H9 (cell line): Measurements from ENCODE around the gene S1PR5. TPM values are rescaled to one million over a fixed set of nuclear protein-coding genes. Genes with fewer than 3 reads are reported as not detected.

Experiments used
- DNase-seq: peaks from one replicate; pipeline ENCODE4 v3.0.0-alpha.2; 2017
- H2AFZ ChIP-seq: one replicate; pipeline ENCODE4 v1.6.1; 2013; ENCODE audit warnings: mild to moderate bottlenecking, low read length, control low read depth, moderate library complexity
- H2AK5ac ChIP-seq: 2 replicates; pipeline ENCODE4 v1.6.1; 2013; ENCODE audit warnings: low read length, control low read depth, mixed read lengths; ENCODE audit not compliant: insufficient read length
- H2BK120ac ChIP-seq: one replicate; pipeline ENCODE4 v1.6.1; 2013; ENCODE audit warnings: low read depth, mild to moderate bottlenecking, low read length, control low read depth, inconsistent platforms; ENCODE audit not compliant: poor library complexity, severe bottlenecking
- H2BK12ac ChIP-seq: 2 replicates; pipeline ENCODE4 v1.6.1; 2013; ENCODE audit warnings: low read length, control low read depth, mixed read lengths, low read depth; ENCODE audit not compliant: insufficient read length
- H2BK15ac ChIP-seq: 2 replicates; pipeline ENCODE4 v1.6.1; 2013; ENCODE audit warnings: low read depth, low read length, control low read depth
- H2BK20ac ChIP-seq: one replicate; pipeline ENCODE4 v1.6.1; 2013; ENCODE audit warnings: low read depth, mild to moderate bottlenecking, low read length, control low read depth, inconsistent platforms; ENCODE audit not compliant: poor library complexity, severe bottlenecking
- H2BK5ac ChIP-seq: 2 replicates; pipeline ENCODE4 v1.6.1; 2013; ENCODE audit warnings: low read length, control low read depth, mixed read lengths; ENCODE audit not compliant: insufficient read length
- H3K14ac ChIP-seq: 2 replicates; pipeline ENCODE4 v1.6.1; 2013; ENCODE audit warnings: low read length, control low read depth; ENCODE audit not compliant: insufficient read depth
- H3K18ac ChIP-seq: 2 replicates; pipeline ENCODE4 v1.6.1; 2013; ENCODE audit warnings: low read depth, mild to moderate bottlenecking, mixed read lengths, low read length, control low read depth; ENCODE audit not compliant: insufficient read length
- H3K23ac ChIP-seq: 2 replicates; pipeline ENCODE4 v1.6.1; 2013; ENCODE audit warnings: low read length, control low read depth, mixed read lengths, low read depth; ENCODE audit not compliant: insufficient read length
- H3K23me2 ChIP-seq: 2 replicates; pipeline ENCODE4 v1.6.1; 2013; ENCODE audit warnings: low read depth, mild to moderate bottlenecking, mixed read lengths, low read length, control low read depth; ENCODE audit not compliant: insufficient read length, poor library complexity, severe bottlenecking
- H3K27ac ChIP-seq: 2 replicates; pipeline ENCODE4 v1.5.1; 2013; ENCODE audit warnings: low read length, control low read depth, mixed read lengths, low read depth; ENCODE audit not compliant: insufficient read length
- H3K27me3 ChIP-seq: 2 replicates; pipeline ENCODE4 v1.6.1; 2013; ENCODE audit warnings: low read length, control low read depth, inconsistent platforms; ENCODE audit not compliant: insufficient read depth
- H3K4ac ChIP-seq: 2 replicates; pipeline ENCODE4 v1.6.1; 2013; ENCODE audit warnings: low read depth, mild to moderate bottlenecking, control low read depth, inconsistent platforms, low read length, moderate library complexity
- H3K4me1 ChIP-seq: 2 replicates; pipeline ENCODE4 v1.6.1; 2013; ENCODE audit warnings: low read length, control low read depth, inconsistent platforms; ENCODE audit not compliant: insufficient read depth
- H3K4me2 ChIP-seq: 2 replicates; pipeline ENCODE4 v1.6.1; 2013; ENCODE audit warnings: low read length, control low read depth, mixed read lengths; ENCODE audit not compliant: insufficient read length, insufficient read depth
- H3K56ac ChIP-seq: 2 replicates; pipeline ENCODE4 v1.6.1; 2013; ENCODE audit warnings: low read depth, mild to moderate bottlenecking, mixed read lengths, low read length, control low read depth; ENCODE audit not compliant: insufficient read length
- H3K79me1 ChIP-seq: 2 replicates; pipeline ENCODE4 v1.6.1; 2013; ENCODE audit warnings: low read depth, mild to moderate bottlenecking, moderate library complexity, low read length, control low read depth, inconsistent platforms; ENCODE audit not compliant: insufficient read depth, poor library complexity, severe bottlenecking
- H3K79me2 ChIP-seq: 2 replicates; pipeline ENCODE4 v1.6.1; 2013; ENCODE audit warnings: low read length, control low read depth, inconsistent platforms; ENCODE audit not compliant: insufficient read depth
- H3K9ac ChIP-seq: 2 replicates; pipeline ENCODE4 v1.6.1; 2013; ENCODE audit warnings: low read length, control low read depth, mixed read lengths; ENCODE audit not compliant: insufficient read length; ENCODE audit errors: extremely low read depth
- H3K9me3 ChIP-seq: one replicate; pipeline ENCODE4 v1.6.1; 2013; ENCODE audit warnings: low read depth, low read length, inconsistent platforms; ENCODE audit not compliant: control insufficient read depth
- H3T11ph ChIP-seq: one replicate; pipeline ENCODE4 v1.6.1; 2013; ENCODE audit warnings: mild to moderate bottlenecking, low read length, control low read depth, inconsistent platforms
- H4K20me1 ChIP-seq: one replicate; pipeline ENCODE4 v1.6.1; 2013; ENCODE audit not compliant: control insufficient read depth, insufficient read length, insufficient read depth
- H4K5ac ChIP-seq: 2 replicates; pipeline ENCODE4 v1.6.1; 2013; ENCODE audit warnings: low read depth, mild to moderate bottlenecking, mixed read lengths, low read length, control low read depth; ENCODE audit not compliant: insufficient read length
- H4K8ac ChIP-seq: replicated peaks from 2 replicates; pipeline ENCODE4 v1.6.1; 2013; ENCODE audit warnings: low read length, control low read depth, mixed read lengths, low read depth; ENCODE audit not compliant: insufficient read length
- H4K91ac ChIP-seq: 2 replicates; pipeline ENCODE4 v1.6.1; 2013; ENCODE audit warnings: low read depth, mild to moderate bottlenecking, moderate library complexity, mixed read lengths, low read length, control low read depth; ENCODE audit not compliant: insufficient read length
- H3K27ac Mint-ChIP-seq, 3 experiments: 2 replicates in 2 of 3; 3 replicates in 1 of 3; pipeline ENCODE4 v1.8.0; 2020 to 2021; ENCODE audit warnings: mixed read lengths in 3 of 3, mild to moderate bottlenecking in 1 of 3, moderate library complexity in 1 of 3
- H3K27me3 Mint-ChIP-seq: 2 replicates; pipeline ENCODE4 v1.8.0; 2021; ENCODE audit warnings: low read depth, mild to moderate bottlenecking, moderate library complexity, mixed read lengths
- H3K36me3 Mint-ChIP-seq, 3 experiments: 2 replicates in 2 of 3; 3 replicates in 1 of 3; pipeline ENCODE4 v1.8.0; 2020 to 2021; ENCODE audit warnings: low read depth in 3 of 3, mixed read lengths in 3 of 3; ENCODE audit not compliant: insufficient read depth in 1 of 3
- H3K4me1 Mint-ChIP-seq, 2 experiments: 2 replicates each; pipeline ENCODE4 v1.8.0; 2020; ENCODE audit warnings: mixed read lengths in 2 of 2
- H3K4me3 Mint-ChIP-seq, 2 experiments: 2 replicates in 1 of 2; 3 replicates in 1 of 2; pipeline ENCODE4 v1.8.0; 2020 to 2021; ENCODE audit warnings: mild to moderate bottlenecking in 2 of 2, mixed read lengths in 2 of 2, moderate library complexity in 1 of 2
- H3K9me3 Mint-ChIP-seq, 2 experiments: 2 replicates in 1 of 2; 3 replicates in 1 of 2; pipeline ENCODE4 v1.8.0; 2020; ENCODE audit warnings: mild to moderate bottlenecking in 2 of 2, mixed read lengths in 2 of 2, moderate library complexity in 1 of 2
- whole genome bisulfite sequencing: extraction: QIAGEN DNeasy Blood & Tissue Kit; methylation state at CpG from one replicate; pipeline ENCODE4 v1.1.7; 2013; ENCODE audit warnings: missing lambda C conversion rate, low lambda C conversion rate, mixed read lengths; ENCODE audit not compliant: insufficient read length; ENCODE audit errors: extremely low coverage; 5-methylcytosine and 5-hydroxymethylcytosine counted together
- total RNA-seq: library from RNA; stranded (reverse); gene quantifications from 2 replicates; pipeline ENCODE4 v1.2.1, GENCODE V29; 2021
- TF ChIP-seq, protein P1 (sequence below): fragments of 200-600 bp; sonication (generic); conservative IDR thresholded peaks from 3 replicates; pipeline ENCODE4 v1.8.0; 2021; ENCODE audit warnings: antibody characterized with exemption, mild to moderate bottlenecking

S1PR5 gene
- total RNA-seq, 1 experiment from 2014 or later: 8.1 TPM

DNA sequence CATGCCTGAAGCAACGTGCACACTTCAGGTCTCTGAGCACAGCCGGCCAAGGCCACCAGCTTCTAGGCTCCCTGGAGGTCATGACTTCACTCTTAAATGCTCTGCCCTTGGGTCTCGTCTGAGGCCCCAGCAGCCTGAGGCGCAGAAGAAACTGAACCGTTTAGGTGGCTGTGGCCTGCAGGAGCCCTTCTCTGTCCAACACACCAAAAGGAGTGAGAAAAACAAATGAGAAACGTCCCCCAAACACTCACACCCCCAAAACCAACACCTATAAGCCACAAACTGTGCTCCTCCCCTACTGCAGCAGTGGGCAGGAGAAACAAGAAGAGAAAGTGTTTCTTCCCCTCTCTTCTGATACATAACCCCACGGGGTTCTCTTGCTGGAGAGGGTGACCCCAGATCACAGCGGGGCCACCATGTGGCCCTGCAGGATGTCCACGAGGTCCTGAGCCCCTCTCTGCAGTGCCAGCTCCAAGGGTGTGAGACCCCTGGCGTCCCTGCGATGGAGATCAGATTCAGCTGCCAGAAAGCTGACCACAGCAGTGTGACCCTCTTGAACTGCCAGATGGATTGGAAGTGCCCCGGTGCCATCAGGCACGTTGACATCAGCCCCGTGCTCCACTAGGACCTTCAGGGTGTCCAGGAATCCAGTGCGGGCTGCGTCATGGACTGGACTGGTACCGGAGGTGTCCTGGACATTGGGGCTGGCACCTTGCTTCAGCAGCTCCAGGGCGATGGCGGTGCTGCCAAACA is 49.6 kb upstream of the S1PR5 start:
- Histone ChIP-seq H4K91ac (no peak overlapping the region), H4K5ac (no peak overlapping the region), H3K14ac (no peak overlapping the region), H3T11ph (no peak overlapping the region), H2AFZ (no peak overlapping the region), H3K4ac (no peak overlapping the region), H3K79me1 (no peaks in the 10 kb centered on the region), H2BK15ac (no peak overlapping the region), H3K4me1 (no peaks in the 10 kb centered on the region), H3K27ac (no peak overlapping the region), H3K27me3 (no peaks in the 10 kb centered on the region), H2BK5ac (no peak overlapping the region), H3K9me3 (no peaks in the 10 kb centered on the region), H4K20me1 (no peaks in the 10 kb centered on the region), H2BK12ac (no peak overlapping the region), H3K9ac (no peak overlapping the region), H3K56ac (no peak overlapping the region), H3K23ac (no peak overlapping the region), H3K23me2 (peaks cover 10% of the 10 kb centered on the region), H3K18ac (no peak overlapping the region), H2BK120ac (no peak overlapping the region), H4K8ac (no peak overlapping the region), H3K79me2 (no peaks in the 10 kb centered on the region), H3K4me2 (no peak overlapping the region), H2BK20ac (no peak overlapping the region), H2AK5ac (no peak overlapping the region)
- TF ChIP-seq, protein P1, sequence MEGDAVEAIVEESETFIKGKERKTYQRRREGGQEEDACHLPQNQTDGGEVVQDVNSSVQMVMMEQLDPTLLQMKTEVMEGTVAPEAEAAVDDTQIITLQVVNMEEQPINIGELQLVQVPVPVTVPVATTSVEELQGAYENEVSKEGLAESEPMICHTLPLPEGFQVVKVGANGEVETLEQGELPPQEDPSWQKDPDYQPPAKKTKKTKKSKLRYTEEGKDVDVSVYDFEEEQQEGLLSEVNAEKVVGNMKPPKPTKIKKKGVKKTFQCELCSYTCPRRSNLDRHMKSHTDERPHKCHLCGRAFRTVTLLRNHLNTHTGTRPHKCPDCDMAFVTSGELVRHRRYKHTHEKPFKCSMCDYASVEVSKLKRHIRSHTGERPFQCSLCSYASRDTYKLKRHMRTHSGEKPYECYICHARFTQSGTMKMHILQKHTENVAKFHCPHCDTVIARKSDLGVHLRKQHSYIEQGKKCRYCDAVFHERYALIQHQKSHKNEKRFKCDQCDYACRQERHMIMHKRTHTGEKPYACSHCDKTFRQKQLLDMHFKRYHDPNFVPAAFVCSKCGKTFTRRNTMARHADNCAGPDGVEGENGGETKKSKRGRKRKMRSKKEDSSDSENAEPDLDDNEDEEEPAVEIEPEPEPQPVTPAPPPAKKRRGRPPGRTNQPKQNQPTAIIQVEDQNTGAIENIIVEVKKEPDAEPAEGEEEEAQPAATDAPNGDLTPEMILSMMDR: no peak
- Mint-ChIP-seq H3K4me3 (peak overlapping the region; percentile 97 to 99), H3K27me3 (peaks cover 16% of the 10 kb centered on the region), H3K27ac (peak overlapping the region in 1 of 3 experiments; percentile 39; a peak in 1 of 7 replicates), H3K9me3 (no peaks in the 10 kb centered on the region), H3K36me3 (peaks cover 10 to 13% (median 10%) of the 10 kb centered on the region in 3 experiments; a peak in 6 of 7 replicates), H3K4me1 (peaks cover 31 to 33% of the 10 kb centered on the region in 2 experiments)
- DNase-seq: no peak
- WGBS: no CpG with 5 or more reads among the region's 19 CpGs
